Measurements from ENCODE around the gene SGK1. TPM values are rescaled to one million over a fixed set of nuclear protein-coding genes. Genes with fewer than 3 reads are reported as not detected.
"Not testable (repeated sequence)": the region's sequence is repeated elsewhere in the genome, so short reads cannot be mapped to it uniquely, and the experiment has no call there.

SGK1 gene
- polyA plus RNA-seq, 4 donors: 54.5 to 848 (median 183) TPM

- Histone ChIP-seq H3K27me3 (ENCODE audit: control insufficient read depth in 3 of 3, insufficient read depth in 3 of 3, low read length in 3 of 3) (no peaks in the 10 kb centered on the region), H3K9me3 (ENCODE audit: control insufficient read depth in 2 of 2, insufficient read depth in 1 of 2, low read depth in 1 of 2, low read length in 1 of 2) (no peaks in the 10 kb centered on the region), H3K36me3 (ENCODE audit: control insufficient read depth in 3 of 3, insufficient read depth in 2 of 3, low read depth in 1 of 3, low read length in 3 of 3) (no peaks in the 10 kb centered on the region), H3K27ac (ENCODE audit: low read depth in 1 of 3, low read length in 2 of 3) (no peak overlapping the region), H3K4me3 (ENCODE audit: low read depth in 1 of 3, low read length in 3 of 3) (no peak overlapping the region), H3K4me1 (ENCODE audit: control insufficient read depth in 3 of 3, insufficient read depth in 2 of 3, low read depth in 1 of 3, low read length in 2 of 3) (peaks cover 0 to 5% (median 0%) of the 10 kb centered on the region in 3 donors)
- DNase-seq: no peak
- 51 to 61% (median 56%) methylated on average over 2 of the region's 2 CpGs for WGBS, 3 donors
- no peak for FAIRE-seq
These were observed 131.6 kb downstream of the SGK1 start for GRCh38 chr6:134186355-134186754.

GRCh38 chr6:134185277-134185676, 132.6 kb downstream of the SGK1 start:
- H3K4me3 ChIP-seq (ENCODE audit: low read depth in 1 of 3, low read length in 3 of 3): no peak overlapping the region
- peaks cover 0 to 5% (median 0%) of the 10 kb centered on the region in 3 donors for H3K4me1 ChIP-seq (ENCODE audit: control insufficient read depth in 3 of 3, insufficient read depth in 2 of 3, low read depth in 1 of 3, low read length in 2 of 3)
- H3K27ac ChIP-seq (ENCODE audit: low read depth in 1 of 3, low read length in 2 of 3): no peak overlapping the region
- H3K9me3 ChIP-seq (ENCODE audit: control insufficient read depth in 2 of 2, insufficient read depth in 1 of 2, low read depth in 1 of 2, low read length in 1 of 2): no peaks in the 10 kb centered on the region
- H3K27me3 ChIP-seq (ENCODE audit: control insufficient read depth in 3 of 3, insufficient read depth in 3 of 3, low read length in 3 of 3): no peaks in the 10 kb centered on the region
- FAIRE-seq: no peak
- DNase-seq: no peak
- H3K36me3 ChIP-seq (ENCODE audit: control insufficient read depth in 3 of 3, insufficient read depth in 2 of 3, low read depth in 1 of 3, low read length in 3 of 3): no peaks in the 10 kb centered on the region

- Histone ChIP-seq H3K27ac (ENCODE audit: low read depth in 1 of 3, low read length in 2 of 3) (no peak overlapping the region), H3K4me1 (ENCODE audit: control insufficient read depth in 3 of 3, insufficient read depth in 2 of 3, low read depth in 1 of 3, low read length in 2 of 3) (peaks cover 0 to 5% (median 0%) of the 10 kb centered on the region in 3 donors), H3K27me3 (ENCODE audit: control insufficient read depth in 3 of 3, insufficient read depth in 3 of 3, low read length in 3 of 3) (no peaks in the 10 kb centered on the region), H3K9me3 (ENCODE audit: control insufficient read depth in 2 of 2, insufficient read depth in 1 of 2, low read depth in 1 of 2, low read length in 1 of 2) (no peaks in the 10 kb centered on the region), H3K36me3 (ENCODE audit: control insufficient read depth in 3 of 3, insufficient read depth in 2 of 3, low read depth in 1 of 3, low read length in 3 of 3) (no peaks in the 10 kb centered on the region), H3K4me3 (ENCODE audit: low read depth in 1 of 3, low read length in 3 of 3) (no peak overlapping the region)
- DNase-seq: peak in 1 of 2 donors; percentile 17
- no peak for FAIRE-seq
- 58 to 82% (median 70%) methylated on average over 7 of the region's 7 CpGs for WGBS, 3 donors
These were observed 134.1 kb downstream of the SGK1 start for GRCh38 chr6:134183844-134184243.

GRCh38 chr6:134182528-134182927, 135.4 kb downstream of the SGK1 start:
- 69 to 81% (median 76%) methylated on average over 6 of the region's 6 CpGs for WGBS, 3 donors
- Histone ChIP-seq H3K9me3 (ENCODE audit: control insufficient read depth in 2 of 2, insufficient read depth in 1 of 2, low read depth in 1 of 2, low read length in 1 of 2) (no peaks in the 10 kb centered on the region), H3K27me3 (ENCODE audit: control insufficient read depth in 3 of 3, insufficient read depth in 3 of 3, low read length in 3 of 3) (no peaks in the 10 kb centered on the region), H3K36me3 (ENCODE audit: control insufficient read depth in 3 of 3, insufficient read depth in 2 of 3, low read depth in 1 of 3, low read length in 3 of 3) (no peaks in the 10 kb centered on the region), H3K4me1 (ENCODE audit: control insufficient read depth in 3 of 3, insufficient read depth in 2 of 3, low read depth in 1 of 3, low read length in 2 of 3) (peaks cover 0 to 6% (median 0%) of the 10 kb centered on the region in 3 donors), H3K27ac (ENCODE audit: low read depth in 1 of 3, low read length in 2 of 3) (no peak overlapping the region), H3K4me3 (ENCODE audit: low read depth in 1 of 3, low read length in 3 of 3) (no peak overlapping the region)
- FAIRE-seq (no peak), DNase-seq (peak in 1 of 2 donors; percentile 18)

- H3K36me3 ChIP-seq (ENCODE audit: control insufficient read depth in 3 of 3, insufficient read depth in 2 of 3, low read depth in 1 of 3, low read length in 3 of 3); FAIRE-seq; H3K9me3 ChIP-seq (ENCODE audit: control insufficient read depth in 2 of 2, insufficient read depth in 1 of 2, low read depth in 1 of 2, low read length in 1 of 2); H3K4me3 ChIP-seq (ENCODE audit: low read depth in 1 of 3, low read length in 3 of 3); DNase-seq; H3K27me3 ChIP-seq (ENCODE audit: control insufficient read depth in 3 of 3, insufficient read depth in 3 of 3, low read length in 3 of 3); H3K27ac ChIP-seq (ENCODE audit: low read depth in 1 of 3, low read length in 2 of 3): not testable (repeated sequence)
- 95 to 97% (median 96%) methylated on average over 5 of the region's 5 CpGs for WGBS, 3 donors
- H3K4me1 ChIP-seq (ENCODE audit: control insufficient read depth in 3 of 3, insufficient read depth in 2 of 3, low read depth in 1 of 3, low read length in 2 of 3): peaks cover 0 to 12% (median 0%) of the 10 kb centered on the region in 3 donors
These were observed 136.2 kb downstream of the SGK1 start for GRCh38 chr6:134181726-134182125.

GRCh38 chr6:134181251-134181650, 136.7 kb downstream of the SGK1 start:
- H3K4me1 ChIP-seq (ENCODE audit: control insufficient read depth in 3 of 3, insufficient read depth in 2 of 3, low read depth in 1 of 3, low read length in 2 of 3): peaks cover 0 to 17% (median 0%) of the 10 kb centered on the region in 3 donors
- 92 to 94% (median 93%) methylated on average over 8 of the region's 8 CpGs for WGBS, 3 donors
- H3K4me3 ChIP-seq (ENCODE audit: low read depth in 1 of 3, low read length in 3 of 3); H3K27ac ChIP-seq (ENCODE audit: low read depth in 1 of 3, low read length in 2 of 3); H3K27me3 ChIP-seq (ENCODE audit: control insufficient read depth in 3 of 3, insufficient read depth in 3 of 3, low read length in 3 of 3); H3K36me3 ChIP-seq (ENCODE audit: control insufficient read depth in 3 of 3, insufficient read depth in 2 of 3, low read depth in 1 of 3, low read length in 3 of 3); H3K9me3 ChIP-seq (ENCODE audit: control insufficient read depth in 2 of 2, insufficient read depth in 1 of 2, low read depth in 1 of 2, low read length in 1 of 2); FAIRE-seq; DNase-seq: not testable (repeated sequence)

- H3K9me3 ChIP-seq (ENCODE audit: control insufficient read depth in 2 of 2, insufficient read depth in 1 of 2, low read depth in 1 of 2, low read length in 1 of 2); FAIRE-seq; H3K27ac ChIP-seq (ENCODE audit: low read depth in 1 of 3, low read length in 2 of 3); H3K27me3 ChIP-seq (ENCODE audit: control insufficient read depth in 3 of 3, insufficient read depth in 3 of 3, low read length in 3 of 3); H3K36me3 ChIP-seq (ENCODE audit: control insufficient read depth in 3 of 3, insufficient read depth in 2 of 3, low read depth in 1 of 3, low read length in 3 of 3); H3K4me3 ChIP-seq (ENCODE audit: low read depth in 1 of 3, low read length in 3 of 3); DNase-seq: not testable (repeated sequence)
- peaks cover 0 to 24% (median 2%) of the 10 kb centered on the region in 3 donors for H3K4me1 ChIP-seq (ENCODE audit: control insufficient read depth in 3 of 3, insufficient read depth in 2 of 3, low read depth in 1 of 3, low read length in 2 of 3)
- WGBS, 3 donors: 95 to 99% (median 96%) methylated on average over 4 of the region's 4 CpGs
These were observed 137.4 kb downstream of the SGK1 start for GRCh38 chr6:134180540-134180939.

GRCh38 chr6:134178161-134179044, 139.5 kb downstream of the SGK1 start:
- peaks cover 0 to 24% (median 2%) of the 10 kb centered on the region in 3 donors for H3K4me1 ChIP-seq (ENCODE audit: control insufficient read depth in 3 of 3, insufficient read depth in 2 of 3, low read depth in 1 of 3, low read length in 2 of 3)
- WGBS, 3 donors: 1 to 3% (median 1%) methylated on average over 30 of the region's 30 CpGs
- H3K9me3 ChIP-seq (ENCODE audit: control insufficient read depth in 2 of 2, insufficient read depth in 1 of 2, low read depth in 1 of 2, low read length in 1 of 2): no peaks in the 10 kb centered on the region
- FAIRE-seq (no peak), DNase-seq (peak; percentile 94 to 96)
- no peaks in the 10 kb centered on the region for H3K36me3 ChIP-seq (ENCODE audit: control insufficient read depth in 3 of 3, insufficient read depth in 2 of 3, low read depth in 1 of 3, low read length in 3 of 3)
- H3K4me3 ChIP-seq (ENCODE audit: low read depth in 1 of 3, low read length in 3 of 3): peak overlapping the region in 2 of 3 donors; percentile 54 to 85
- peak overlapping the region; percentile 89 to 94 (median 91) for H3K27ac ChIP-seq (ENCODE audit: low read depth in 1 of 3, low read length in 2 of 3)
- H3K27me3 ChIP-seq (ENCODE audit: control insufficient read depth in 3 of 3, insufficient read depth in 3 of 3, low read length in 3 of 3): no peaks in the 10 kb centered on the region
